OCI-LY7 (cell line): Measurements from ENCODE around the gene AREL1. TPM values are rescaled to one million over a fixed set of nuclear protein-coding genes. Genes with fewer than 3 reads are reported as not detected.

Source experiments
- BruUV-seq: library from RNA; stranded (reverse); fragments of 400-500 nt; replicated peaks from 2 replicates; lab custom pipeline; 2021; lab: Mats Ljungman, UMichigan
- CTCF ChIA-PET: fragments of 300-600 bp; sonication (Branson Sonifier 250); formaldehyde crosslinking; loops from one replicate; lab custom pipeline; 2022; ENCODE audit warnings: antibody characterized with exemption; ENCODE audit not compliant: unreplicated experiment; lab: Charles Lee
- POLR2A ChIA-PET: fragments of 300-600 bp; sonication (Branson Sonifier 250); formaldehyde crosslinking; loops from one replicate; lab custom pipeline; 2022; ENCODE audit warnings: antibody characterized with exemption; lab: Charles Lee
- DNase-seq: peaks from one replicate; pipeline ENCODE4 v3.0.0-alpha.2; 2015; ENCODE audit warnings: low spot score
- H2AFZ ChIP-seq: fragments of 200-600 bp; sonication (generic), shearing (Covaris generic); 2 replicates; pipeline ENCODE4 v1.6.1; 2014; ENCODE audit warnings: mild to moderate bottlenecking, antibody characterized with exemption, low read length, moderate library complexity
- H3K27ac ChIP-seq: fragments of 200-600 bp; sonication (generic); 2 replicates; pipeline ENCODE4 v1.5.1; 2014; ENCODE audit warnings: mixed run types, low read depth, mild to moderate bottlenecking, moderate library complexity, low read length, inconsistent platforms; ENCODE audit not compliant: poor library complexity, severe bottlenecking
- H3K36me3 ChIP-seq: fragments of 200-600 bp; sonication (generic); 2 replicates; pipeline ENCODE4 v1.6.1; 2014; ENCODE audit warnings: mild to moderate bottlenecking, antibody characterized with exemption, low read length, moderate library complexity, mixed read lengths; ENCODE audit not compliant: insufficient read depth
- H3K4me1 ChIP-seq: fragments of 200-600 bp; sonication (generic); 2 replicates; pipeline ENCODE4 v1.5.1; 2014; ENCODE audit warnings: mild to moderate bottlenecking, low read length; ENCODE audit not compliant: insufficient read depth, poor library complexity, severe bottlenecking
- H3K4me2 ChIP-seq: fragments of 200-600 bp; sonication (generic); 2 replicates; pipeline ENCODE4 v1.6.1; 2014; ENCODE audit warnings: mild to moderate bottlenecking, low read length
- H3K4me3 ChIP-seq: fragments of 200-600 bp; sonication (generic); 2 replicates; pipeline ENCODE4 v1.5.1; 2014; ENCODE audit warnings: mild to moderate bottlenecking, low read depth, low read length; ENCODE audit not compliant: poor library complexity, severe bottlenecking
- H3K79me2 ChIP-seq: fragments of 200-600 bp; sonication (generic); 2 replicates; pipeline ENCODE4 v1.6.1; 2016; ENCODE audit warnings: low read depth, mild to moderate bottlenecking, low read length, moderate library complexity, mixed read lengths; ENCODE audit not compliant: insufficient read depth
- H3K9me2 ChIP-seq: fragments of 200-600 bp; sonication (generic); 2 replicates; pipeline ENCODE4 v1.6.1; 2016; ENCODE audit warnings: mild to moderate bottlenecking, low read length, mixed read lengths; ENCODE audit not compliant: insufficient read depth
- H3K9me3 ChIP-seq: fragments of 200-600 bp; sonication (generic); 2 replicates; pipeline ENCODE4 v1.6.1; 2014; ENCODE audit warnings: mild to moderate bottlenecking, mixed run types, low read length, mixed read lengths
- H4K20me1 ChIP-seq: fragments of 200-600 bp; sonication (generic); 2 replicates; pipeline ENCODE4 v1.6.1; 2014; ENCODE audit warnings: mild to moderate bottlenecking, antibody characterized with exemption, low read length, moderate library complexity, mixed read lengths; ENCODE audit not compliant: insufficient read depth
- CTCF ChIP-seq: fragments of 200-600 bp; sonication (generic); conservative IDR thresholded peaks from 2 replicates; pipeline ENCODE4 v1.5.1; 2014; ENCODE audit warnings: mild to moderate bottlenecking, antibody characterized with exemption, low read length, moderate library complexity, mixed read lengths
- EZH2phosphoT487 ChIP-seq: fragments of 200-600 bp; sonication (generic); IDR thresholded peaks from 2 replicates; pipeline ENCODE4 v1.6.1; 2018; ENCODE audit warnings: low read depth, borderline replicate concordance, mild to moderate bottlenecking, mixed run types, antibody characterized with exemption, low read length, moderate library complexity, mixed read lengths
- intact Hi-C: fragments of 100-400 bp; cut with micrococcal nuclease; formaldehyde crosslinking; loops from one replicate; pipeline ENCODE4 v1.10.0; 2022; ENCODE audit not compliant: unreplicated experiment
- total RNA-seq, 2 experiments: library from RNA; depleted of rRNA in 1 of 2; stranded (reverse); fragments of >200 nt in 1 of 2; shearing (Covaris generic) in 1 of 2; gene quantifications; 2 replicates each; pipeline ENCODE4 v1.2.3, GENCODE V29; 2014 to 2022

AREL1 gene
- total RNA-seq, 2 experiments from 2014 or later: 30.5 to 37.8 TPM

GRCh38 chr14:74637178-74637550 lies 75.7 kb downstream of the AREL1 start:
- Histone ChIP-seq H3K36me3 (no peaks in the 10 kb centered on the region), H3K79me2 (no peaks in the 10 kb centered on the region), H3K4me1 (no peaks in the 10 kb centered on the region), H4K20me1 (no peaks in the 10 kb centered on the region), H3K4me3 (no peak overlapping the region), H3K9me3 (no peaks in the 10 kb centered on the region), H3K4me2 (no peak overlapping the region), H2AFZ (no peak overlapping the region), H3K27ac (no peak overlapping the region), H3K9me2 (no peaks in the 10 kb centered on the region)
- no TSS peak for BruUV-seq
- ChIA-PET POLR2A (no interaction called here), CTCF (no interaction called here)
- intact Hi-C loops: no loop called here
- TF ChIP-seq CTCF (no peak), EZH2phosphoT487 (no peak)
- no peak for DNase-seq

GRCh38 chr14:74636424-74637177 lies 76.3 kb downstream of the AREL1 start:
- no peak overlapping the region for H3K4me2 ChIP-seq
- intact Hi-C loops: no loop called here
- H3K9me2 ChIP-seq: no peaks in the 10 kb centered on the region
- H3K4me3 ChIP-seq: no peak overlapping the region
- H3K79me2 ChIP-seq: no peaks in the 10 kb centered on the region
- no peaks in the 10 kb centered on the region for H3K4me1 ChIP-seq
- no peak for DNase-seq
- no peak overlapping the region for H2AFZ ChIP-seq
- no peaks in the 10 kb centered on the region for H3K36me3 ChIP-seq
- H4K20me1 ChIP-seq: no peaks in the 10 kb centered on the region
- CTCF ChIA-PET: no interaction called here
- no peak overlapping the region for H3K27ac ChIP-seq
- POLR2A ChIA-PET: no interaction called here
- no TSS peak for BruUV-seq
- no peaks in the 10 kb centered on the region for H3K9me3 ChIP-seq
- TF ChIP-seq CTCF: no peak
- no peak for TF ChIP-seq EZH2phosphoT487

GRCh38 chr14:74635847-74636246 lies 77.0 kb downstream of the AREL1 start:
- no peaks in the 10 kb centered on the region for H3K36me3 ChIP-seq
- no peaks in the 10 kb centered on the region for H4K20me1 ChIP-seq
- TF ChIP-seq EZH2phosphoT487 (no peak), CTCF (no peak)
- H3K27ac ChIP-seq: no peak overlapping the region
- no peak overlapping the region for H3K4me3 ChIP-seq
- no peaks in the 10 kb centered on the region for H3K79me2 ChIP-seq
- DNase-seq: no peak
- H2AFZ ChIP-seq: no peak overlapping the region
- intact Hi-C loops: no loop called here
- no peak overlapping the region for H3K4me2 ChIP-seq
- no peaks in the 10 kb centered on the region for H3K4me1 ChIP-seq
- H3K9me2 ChIP-seq: no peaks in the 10 kb centered on the region
- BruUV-seq: no TSS peak
- H3K9me3 ChIP-seq: no peaks in the 10 kb centered on the region
- ChIA-PET POLR2A (interaction anchor here (0.7 kb wide), 1 partner anchor 143 kb away, joined by 4 read pairs; the partner anchor contains the start of gene NPC2), CTCF (no interaction called here)
